HepG2 (cell line): ENCODE results near the gene VAC14. TPM values are rescaled to one million over a fixed set of nuclear protein-coding genes. Genes with fewer than 3 reads are reported as not detected.

Experiments
- CENPX ChIP-seq: sonication (generic); formaldehyde crosslinking; IDR thresholded peaks from 2 replicates; pipeline ENCODE4 v1.9.0; 2021; ENCODE audit warnings: mild to moderate bottlenecking, missing genetic modification reagents, moderate library complexity
- CREB1 ChIP-seq, 2 experiments: fragments of 450-650 bp in 1 of 2; IDR thresholded peaks; 2 replicates each; pipeline ENCODE4 v1.6.1; 2016 to 2017; ENCODE audit warnings: control low read depth in 1 of 2, mild to moderate bottlenecking in 1 of 2, missing compliant biosample characterization in 1 of 2, missing genetic modification characterization in 1 of 2
- KDM1A ChIP-seq: IDR thresholded peaks from 2 replicates; pipeline ENCODE4 v1.6.1; 2016; ENCODE audit warnings: missing compliant biosample characterization
- PHF21A ChIP-seq: sonication (generic); formaldehyde crosslinking; IDR thresholded peaks from 2 replicates; pipeline ENCODE4 v1.5.0; 2020; ENCODE audit warnings: mild to moderate bottlenecking, missing genetic modification reagents
- SALL1 ChIP-seq: sonication (generic); formaldehyde crosslinking; IDR thresholded peaks from 2 replicates; pipeline ENCODE4 v1.8.0; 2022; ENCODE audit warnings: mild to moderate bottlenecking, missing genetic modification reagents
- ZFP1 ChIP-seq: IDR thresholded peaks from 2 replicates; pipeline ENCODE4 v1.6.1; 2016
- ZNF180 ChIP-seq: sonication (generic); formaldehyde crosslinking; IDR thresholded peaks from 2 replicates; pipeline ENCODE4 v1.4.0; 2020; ENCODE audit warnings: low read depth, missing genetic modification reagents, borderline replicate concordance
- ZNF629 ChIP-seq: sonication (generic); formaldehyde crosslinking; conservative IDR thresholded peaks from 2 replicates; pipeline ENCODE4 v1.5.0; 2020; ENCODE audit warnings: missing genetic modification reagents
- polyA plus RNA-seq, 8 experiments: library from polyadenylated mRNA; depleted of rRNA in 3 of 8; stranded (reverse) in 7 of 8; unstranded in 1 of 8; fragments of >200 nt; fragmentation: Illumina TruSeq in 4 of 8; extraction: Trizol in 4 of 8; gene quantifications; 2 replicates each; pipeline versions ENCODE4 v1.2.1 to v1.2.3, GENCODE V29; 2011 to 2016; ENCODE audit warnings: low read depth in 4 of 8, missing spikeins in 1 of 8, mixed read lengths in 1 of 8; ENCODE audit not compliant: insufficient read depth in 1 of 8
- total RNA-seq, 5 experiments: library from RNA; depleted of rRNA; stranded (reverse); fragments of >200 nt; fragmentation: Illumina TruSeq; extraction: Trizol; gene quantifications; 2 replicates each; pipeline ENCODE4 v1.2.3, GENCODE V29; 2016; ENCODE audit warnings: low read depth in 1 of 5
- TF ChIP-seq, protein P1 (sequence below): sonication (generic); formaldehyde crosslinking; IDR thresholded peaks from 2 replicates; pipeline ENCODE4 v1.9.0; 2021; ENCODE audit warnings: mild to moderate bottlenecking, missing genetic modification reagents
- TF ChIP-seq, protein P2 (sequence below): sonication (generic); formaldehyde crosslinking; IDR thresholded peaks from 2 replicates; pipeline ENCODE4 v1.4.0; 2020; ENCODE audit warnings: mild to moderate bottlenecking, missing genetic modification reagents
- TF ChIP-seq, protein P3 (sequence below): sonication (generic); formaldehyde crosslinking; IDR thresholded peaks from 2 replicates; pipeline ENCODE4 v1.4.0; 2020; ENCODE audit warnings: mild to moderate bottlenecking, missing genetic modification reagents
- TF ChIP-seq, protein P4 (sequence below): sonication (generic); formaldehyde crosslinking; IDR thresholded peaks from 2 replicates; pipeline ENCODE4 v1.4.0; 2020; ENCODE audit warnings: missing genetic modification reagents, mild to moderate bottlenecking, borderline replicate concordance

Gene VAC14
- total and polyA plus RNA-seq, 2 of the 13 experiments (the other 11 are each of a cell fraction or from before 2014, with no cell fraction given) = 23.5 to 24.6 TPM

DNA sequence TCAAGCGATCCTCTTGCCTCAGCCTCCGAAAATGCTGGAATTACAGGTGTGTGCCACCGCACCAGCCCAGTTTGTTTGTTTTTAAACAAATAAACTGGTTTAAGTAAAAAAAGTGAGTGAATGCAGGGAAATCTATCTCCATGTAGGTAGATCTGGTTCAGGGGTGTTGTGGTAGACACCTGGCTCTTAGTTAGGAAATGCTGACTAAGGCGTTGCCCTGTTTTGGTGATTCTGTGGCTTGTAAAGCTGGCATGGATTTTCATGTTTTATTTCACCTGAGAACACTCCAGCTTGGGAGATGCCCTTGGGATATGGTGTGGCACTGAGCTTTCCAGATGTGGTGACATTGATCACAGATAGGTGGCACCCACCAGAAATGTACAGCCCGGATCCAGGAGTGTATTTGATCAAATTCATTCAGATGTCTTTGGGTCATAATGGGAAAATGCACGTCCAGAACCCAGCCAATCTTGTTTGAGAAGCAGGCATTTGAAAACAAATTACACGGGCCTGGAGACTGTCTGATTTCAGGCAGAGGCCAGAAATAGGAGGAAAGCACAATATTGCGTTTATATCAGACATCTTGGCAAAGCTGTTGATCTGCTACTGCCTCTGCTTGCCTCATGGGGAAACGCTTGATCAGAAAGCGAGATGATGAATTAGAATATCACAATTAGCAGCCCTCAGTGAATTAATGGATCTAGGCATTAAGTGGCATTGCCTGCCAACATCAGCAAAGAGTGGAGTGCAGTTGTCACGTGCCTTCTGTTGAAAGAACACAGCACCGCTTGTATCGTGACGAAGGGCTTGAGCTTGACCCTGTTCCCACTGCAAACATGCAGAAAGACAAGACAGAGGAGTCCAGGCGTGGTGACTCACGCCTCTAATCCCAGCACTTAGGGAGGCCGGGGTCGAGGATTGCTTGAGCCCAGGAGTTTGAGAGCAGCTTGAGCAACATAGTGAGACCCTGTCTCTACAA lies 161.9 kb downstream of the VAC14 start (continued):
- TF ChIP-seq, protein P1, sequence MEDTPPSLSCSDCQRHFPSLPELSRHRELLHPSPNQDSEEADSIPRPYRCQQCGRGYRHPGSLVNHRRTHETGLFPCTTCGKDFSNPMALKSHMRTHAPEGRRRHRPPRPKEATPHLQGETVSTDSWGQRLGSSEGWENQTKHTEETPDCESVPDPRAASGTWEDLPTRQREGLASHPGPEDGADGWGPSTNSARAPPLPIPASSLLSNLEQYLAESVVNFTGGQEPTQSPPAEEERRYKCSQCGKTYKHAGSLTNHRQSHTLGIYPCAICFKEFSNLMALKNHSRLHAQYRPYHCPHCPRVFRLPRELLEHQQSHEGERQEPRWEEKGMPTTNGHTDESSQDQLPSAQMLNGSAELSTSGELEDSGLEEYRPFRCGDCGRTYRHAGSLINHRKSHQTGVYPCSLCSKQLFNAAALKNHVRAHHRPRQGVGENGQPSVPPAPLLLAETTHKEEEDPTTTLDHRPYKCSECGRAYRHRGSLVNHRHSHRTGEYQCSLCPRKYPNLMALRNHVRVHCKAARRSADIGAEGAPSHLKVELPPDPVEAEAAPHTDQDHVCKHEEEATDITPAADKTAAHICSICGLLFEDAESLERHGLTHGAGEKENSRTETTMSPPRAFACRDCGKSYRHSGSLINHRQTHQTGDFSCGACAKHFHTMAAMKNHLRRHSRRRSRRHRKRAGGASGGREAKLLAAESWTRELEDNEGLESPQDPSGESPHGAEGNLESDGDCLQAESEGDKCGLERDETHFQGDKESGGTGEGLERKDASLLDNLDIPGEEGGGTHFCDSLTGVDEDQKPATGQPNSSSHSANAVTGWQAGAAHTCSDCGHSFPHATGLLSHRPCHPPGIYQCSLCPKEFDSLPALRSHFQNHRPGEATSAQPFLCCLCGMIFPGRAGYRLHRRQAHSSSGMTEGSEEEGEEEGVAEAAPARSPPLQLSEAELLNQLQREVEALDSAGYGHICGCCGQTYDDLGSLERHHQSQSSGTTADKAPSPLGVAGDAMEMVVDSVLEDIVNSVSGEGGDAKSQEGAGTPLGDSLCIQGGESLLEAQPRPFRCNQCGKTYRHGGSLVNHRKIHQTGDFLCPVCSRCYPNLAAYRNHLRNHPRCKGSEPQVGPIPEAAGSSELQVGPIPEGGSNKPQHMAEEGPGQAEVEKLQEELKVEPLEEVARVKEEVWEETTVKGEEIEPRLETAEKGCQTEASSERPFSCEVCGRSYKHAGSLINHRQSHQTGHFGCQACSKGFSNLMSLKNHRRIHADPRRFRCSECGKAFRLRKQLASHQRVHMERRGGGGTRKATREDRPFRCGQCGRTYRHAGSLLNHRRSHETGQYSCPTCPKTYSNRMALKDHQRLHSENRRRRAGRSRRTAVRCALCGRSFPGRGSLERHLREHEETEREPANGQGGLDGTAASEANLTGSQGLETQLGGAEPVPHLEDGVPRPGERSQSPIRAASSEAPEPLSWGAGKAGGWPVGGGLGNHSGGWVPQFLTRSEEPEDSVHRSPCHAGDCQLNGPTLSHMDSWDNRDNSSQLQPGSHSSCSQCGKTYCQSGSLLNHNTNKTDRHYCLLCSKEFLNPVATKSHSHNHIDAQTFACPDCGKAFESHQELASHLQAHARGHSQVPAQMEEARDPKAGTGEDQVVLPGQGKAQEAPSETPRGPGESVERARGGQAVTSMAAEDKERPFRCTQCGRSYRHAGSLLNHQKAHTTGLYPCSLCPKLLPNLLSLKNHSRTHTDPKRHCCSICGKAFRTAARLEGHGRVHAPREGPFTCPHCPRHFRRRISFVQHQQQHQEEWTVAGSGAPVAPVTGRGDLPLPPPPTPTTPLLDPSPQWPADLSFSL (CRISPR knock-in tag) = no peak
- TF ChIP-seq, protein P2, sequence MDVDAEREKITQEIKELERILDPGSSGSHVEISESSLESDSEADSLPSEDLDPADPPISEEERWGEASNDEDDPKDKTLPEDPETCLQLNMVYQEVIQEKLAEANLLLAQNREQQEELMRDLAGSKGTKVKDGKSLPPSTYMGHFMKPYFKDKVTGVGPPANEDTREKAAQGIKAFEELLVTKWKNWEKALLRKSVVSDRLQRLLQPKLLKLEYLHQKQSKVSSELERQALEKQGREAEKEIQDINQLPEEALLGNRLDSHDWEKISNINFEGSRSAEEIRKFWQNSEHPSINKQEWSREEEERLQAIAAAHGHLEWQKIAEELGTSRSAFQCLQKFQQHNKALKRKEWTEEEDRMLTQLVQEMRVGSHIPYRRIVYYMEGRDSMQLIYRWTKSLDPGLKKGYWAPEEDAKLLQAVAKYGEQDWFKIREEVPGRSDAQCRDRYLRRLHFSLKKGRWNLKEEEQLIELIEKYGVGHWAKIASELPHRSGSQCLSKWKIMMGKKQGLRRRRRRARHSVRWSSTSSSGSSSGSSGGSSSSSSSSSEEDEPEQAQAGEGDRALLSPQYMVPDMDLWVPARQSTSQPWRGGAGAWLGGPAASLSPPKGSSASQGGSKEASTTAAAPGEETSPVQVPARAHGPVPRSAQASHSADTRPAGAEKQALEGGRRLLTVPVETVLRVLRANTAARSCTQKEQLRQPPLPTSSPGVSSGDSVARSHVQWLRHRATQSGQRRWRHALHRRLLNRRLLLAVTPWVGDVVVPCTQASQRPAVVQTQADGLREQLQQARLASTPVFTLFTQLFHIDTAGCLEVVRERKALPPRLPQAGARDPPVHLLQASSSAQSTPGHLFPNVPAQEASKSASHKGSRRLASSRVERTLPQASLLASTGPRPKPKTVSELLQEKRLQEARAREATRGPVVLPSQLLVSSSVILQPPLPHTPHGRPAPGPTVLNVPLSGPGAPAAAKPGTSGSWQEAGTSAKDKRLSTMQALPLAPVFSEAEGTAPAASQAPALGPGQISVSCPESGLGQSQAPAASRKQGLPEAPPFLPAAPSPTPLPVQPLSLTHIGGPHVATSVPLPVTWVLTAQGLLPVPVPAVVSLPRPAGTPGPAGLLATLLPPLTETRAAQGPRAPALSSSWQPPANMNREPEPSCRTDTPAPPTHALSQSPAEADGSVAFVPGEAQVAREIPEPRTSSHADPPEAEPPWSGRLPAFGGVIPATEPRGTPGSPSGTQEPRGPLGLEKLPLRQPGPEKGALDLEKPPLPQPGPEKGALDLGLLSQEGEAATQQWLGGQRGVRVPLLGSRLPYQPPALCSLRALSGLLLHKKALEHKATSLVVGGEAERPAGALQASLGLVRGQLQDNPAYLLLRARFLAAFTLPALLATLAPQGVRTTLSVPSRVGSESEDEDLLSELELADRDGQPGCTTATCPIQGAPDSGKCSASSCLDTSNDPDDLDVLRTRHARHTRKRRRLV (CRISPR knock-in tag) = no peak
- TF ChIP-seq ZFP1 (no peak), KDM1A (CRISPR knock-in tag) (no peak), ZNF629 (CRISPR knock-in tag) (no peak), CREB1 (IDR thresholded peaks at IDR 0.05) (peak; percentile 39; the same call in 1 of the 2 replicates), CREB1 (CRISPR knock-in tag; IDR thresholded peaks at IDR 0.05) (no peak), ZNF180 (CRISPR knock-in tag) (no peak), PHF21A (0 out of 2 replicates have a peak, but pooled peaks have one; percentile 27), CENPX (no peak), SALL1 (peak; percentile 28; the same call in 1 of the 2 replicates)
- TF ChIP-seq, protein P3, sequence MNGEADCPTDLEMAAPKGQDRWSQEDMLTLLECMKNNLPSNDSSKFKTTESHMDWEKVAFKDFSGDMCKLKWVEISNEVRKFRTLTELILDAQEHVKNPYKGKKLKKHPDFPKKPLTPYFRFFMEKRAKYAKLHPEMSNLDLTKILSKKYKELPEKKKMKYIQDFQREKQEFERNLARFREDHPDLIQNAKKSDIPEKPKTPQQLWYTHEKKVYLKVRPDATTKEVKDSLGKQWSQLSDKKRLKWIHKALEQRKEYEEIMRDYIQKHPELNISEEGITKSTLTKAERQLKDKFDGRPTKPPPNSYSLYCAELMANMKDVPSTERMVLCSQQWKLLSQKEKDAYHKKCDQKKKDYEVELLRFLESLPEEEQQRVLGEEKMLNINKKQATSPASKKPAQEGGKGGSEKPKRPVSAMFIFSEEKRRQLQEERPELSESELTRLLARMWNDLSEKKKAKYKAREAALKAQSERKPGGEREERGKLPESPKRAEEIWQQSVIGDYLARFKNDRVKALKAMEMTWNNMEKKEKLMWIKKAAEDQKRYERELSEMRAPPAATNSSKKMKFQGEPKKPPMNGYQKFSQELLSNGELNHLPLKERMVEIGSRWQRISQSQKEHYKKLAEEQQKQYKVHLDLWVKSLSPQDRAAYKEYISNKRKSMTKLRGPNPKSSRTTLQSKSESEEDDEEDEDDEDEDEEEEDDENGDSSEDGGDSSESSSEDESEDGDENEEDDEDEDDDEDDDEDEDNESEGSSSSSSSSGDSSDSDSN (CRISPR knock-in tag) = 0 out of 2 replicates have a peak, but pooled peaks have one; percentile 30
- TF ChIP-seq, protein P4, sequence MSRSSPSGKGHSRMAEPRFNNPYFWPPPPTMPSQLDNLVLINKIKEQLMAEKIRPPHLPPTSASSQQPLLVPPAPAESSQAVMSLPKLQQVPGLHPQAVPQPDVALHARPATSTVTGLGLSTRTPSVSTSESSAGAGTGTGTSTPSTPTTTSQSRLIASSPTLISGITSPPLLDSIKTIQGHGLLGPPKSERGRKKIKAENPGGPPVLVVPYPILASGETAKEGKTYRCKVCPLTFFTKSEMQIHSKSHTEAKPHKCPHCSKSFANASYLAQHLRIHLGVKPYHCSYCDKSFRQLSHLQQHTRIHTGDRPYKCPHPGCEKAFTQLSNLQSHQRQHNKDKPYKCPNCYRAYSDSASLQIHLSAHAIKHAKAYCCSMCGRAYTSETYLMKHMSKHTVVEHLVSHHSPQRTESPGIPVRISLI (CRISPR knock-in tag) = no peak
